Left lung (tissue), 10 donors: ENCODE measurements around the gene PLEK2. TPM values are rescaled to one million over a fixed set of nuclear protein-coding genes. Genes with fewer than 3 reads are reported as not detected.

Source experiments
- ATAC-seq: fragments of 200-7000 bp; cut with Tn5 transposase; one replicate; pipeline ENCODE4 v1.9.1; 2020; ENCODE audit warnings: moderate library complexity
- DNase-seq, 4 donors: peaks; one replicate each; pipeline ENCODE4 v3.0.0-alpha.2; 2013 to 2020
- H3K27ac ChIP-seq, 2 donors: fragments of 200-600 bp; sonication (generic) in 1 of 2; one replicate each; pipeline versions ENCODE4 v1.5.0 to v1.8.0; 2020 to 2021
- H3K27me3 ChIP-seq, 2 donors: fragments of 200-600 bp; sonication (generic) in 1 of 2; one replicate each; pipeline versions ENCODE4 v1.5.0 to v1.8.0; 2020 to 2021
- H3K36me3 ChIP-seq, 2 donors: fragments of 200-600 bp; sonication (generic) in 1 of 2; one replicate each; pipeline versions ENCODE4 v1.5.0 to v1.8.0; 2020 to 2021
- H3K4me1 ChIP-seq, 2 donors: fragments of 200-600 bp; one replicate each; pipeline ENCODE4 v1.8.0; 2021
- H3K4me3 ChIP-seq, 2 donors: fragments of 200-600 bp; sonication (generic) in 1 of 2; one replicate each; pipeline versions ENCODE4 v1.5.0 to v1.8.0; 2020 to 2021; ENCODE audit warnings: mild to moderate bottlenecking in 1 of 2
- H3K9me3 ChIP-seq, 2 donors: fragments of 200-600 bp; sonication (generic) in 1 of 2; one replicate each; pipeline versions ENCODE4 v1.5.0 to v1.8.0; 2020 to 2021
- intact Hi-C, 2 donors: fragments of 100-400 bp; cut with DNase I; formaldehyde crosslinking; loops; one replicate each; pipeline versions ENCODE4 v1.11.2 to v1.14.2; 2022
- polyA plus RNA-seq, 6 donors: library from polyadenylated mRNA; unstranded; fragments of 120-200 nt; gene quantifications; one replicate each; pipeline ENCODE4 v1.2.1, GENCODE V29; 2013; ENCODE audit not compliant: insufficient read length in 6 of 6
- total RNA-seq, 2 donors: library from RNA; stranded (reverse); fragmentation: NEBNext Ultra II Directional; extraction: Animal tissue kit (Norgen Biotek cat#: 25700); gene quantifications; one replicate each; pipeline ENCODE4 v1.2.1, GENCODE V29; 2021
- TF ChIP-seq, protein P1 (sequence below), 2 donors: fragments of 200-600 bp; sonication (generic) in 1 of 2; IDR thresholded peaks; one replicate each; pipeline versions ENCODE4 v1.5.0 to v1.8.0; 2021; ENCODE audit warnings: antibody characterized with exemption in 2 of 2
- donor health status: DM: no; HTN: yes; CAD: no.
- donor health status: DM: no; HTN: no; CAD: no.

The PLEK2 gene
- total and polyA plus RNA-seq, 8 donors = 2.8 to 6.7 (median 4.7) TPM

GRCh38 chr14:67441256-67441655 lies 29.3 kb upstream of the PLEK2 start:
- no peaks in the 10 kb centered on the region for H3K36me3 ChIP-seq
- H3K27me3 ChIP-seq = peaks cover 0 to 7% of the 10 kb centered on the region in 2 donors
- no peak for DNase-seq
- no peaks in the 10 kb centered on the region for H3K9me3 ChIP-seq
- no peak overlapping the region for H3K4me3 ChIP-seq
- no peak overlapping the region for H3K27ac ChIP-seq
- no peak for ATAC-seq
- intact Hi-C loops = no loop called here
- H3K4me1 ChIP-seq = no peaks in the 10 kb centered on the region
- TF ChIP-seq, protein P1, sequence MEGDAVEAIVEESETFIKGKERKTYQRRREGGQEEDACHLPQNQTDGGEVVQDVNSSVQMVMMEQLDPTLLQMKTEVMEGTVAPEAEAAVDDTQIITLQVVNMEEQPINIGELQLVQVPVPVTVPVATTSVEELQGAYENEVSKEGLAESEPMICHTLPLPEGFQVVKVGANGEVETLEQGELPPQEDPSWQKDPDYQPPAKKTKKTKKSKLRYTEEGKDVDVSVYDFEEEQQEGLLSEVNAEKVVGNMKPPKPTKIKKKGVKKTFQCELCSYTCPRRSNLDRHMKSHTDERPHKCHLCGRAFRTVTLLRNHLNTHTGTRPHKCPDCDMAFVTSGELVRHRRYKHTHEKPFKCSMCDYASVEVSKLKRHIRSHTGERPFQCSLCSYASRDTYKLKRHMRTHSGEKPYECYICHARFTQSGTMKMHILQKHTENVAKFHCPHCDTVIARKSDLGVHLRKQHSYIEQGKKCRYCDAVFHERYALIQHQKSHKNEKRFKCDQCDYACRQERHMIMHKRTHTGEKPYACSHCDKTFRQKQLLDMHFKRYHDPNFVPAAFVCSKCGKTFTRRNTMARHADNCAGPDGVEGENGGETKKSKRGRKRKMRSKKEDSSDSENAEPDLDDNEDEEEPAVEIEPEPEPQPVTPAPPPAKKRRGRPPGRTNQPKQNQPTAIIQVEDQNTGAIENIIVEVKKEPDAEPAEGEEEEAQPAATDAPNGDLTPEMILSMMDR (IDR thresholded peaks at IDR 0.05) = no peak

DNA sequence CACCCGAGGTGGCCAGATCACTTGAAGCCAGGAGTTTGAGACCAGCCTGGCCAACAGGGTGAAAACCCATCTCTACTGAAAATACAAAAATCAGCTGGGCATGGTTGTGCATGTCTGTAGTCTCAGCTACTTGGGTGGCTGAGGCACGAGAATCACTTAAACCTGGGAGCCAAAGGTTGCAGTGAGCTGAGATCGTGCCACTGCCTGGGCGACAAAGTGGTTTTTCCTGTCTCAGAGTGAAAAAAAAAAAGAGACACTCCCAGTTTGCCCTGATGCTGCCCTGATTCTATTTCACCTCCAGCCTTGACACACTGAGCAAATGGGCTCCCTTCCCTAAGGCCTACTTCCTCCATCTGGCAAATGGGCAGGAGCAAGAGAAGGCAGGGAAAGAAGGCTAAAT lies 28.5 kb upstream of the PLEK2 start:
- intact Hi-C loops = no loop called here
- no peaks in the 10 kb centered on the region for H3K9me3 ChIP-seq
- no peaks in the 10 kb centered on the region for H3K36me3 ChIP-seq
- TF ChIP-seq, protein P1 (IDR thresholded peaks at IDR 0.05) = no peak
- H3K4me1 ChIP-seq = no peaks in the 10 kb centered on the region
- H3K27me3 ChIP-seq = peaks cover 0 to 11% of the 10 kb centered on the region in 2 donors
- no peak overlapping the region for H3K27ac ChIP-seq
- DNase-seq (peak in 1 of 4 donors; percentile 15), ATAC-seq (no peak)
- H3K4me3 ChIP-seq = no peak overlapping the region

GRCh38 chr14:67438969-67439368 lies 27.0 kb upstream of the PLEK2 start:
- intact Hi-C loops = no loop called here
- H3K4me3 ChIP-seq = no peak overlapping the region
- no peaks in the 10 kb centered on the region for H3K36me3 ChIP-seq
- no peaks in the 10 kb centered on the region for H3K9me3 ChIP-seq
- no peak for DNase-seq
- no peak for ATAC-seq
- no peak overlapping the region for H3K27ac ChIP-seq
- H3K27me3 ChIP-seq = peaks cover 0 to 11% of the 10 kb centered on the region in 2 donors
- TF ChIP-seq, protein P1 (IDR thresholded peaks at IDR 0.05) = no peak
- H3K4me1 ChIP-seq = no peaks in the 10 kb centered on the region

DNA sequence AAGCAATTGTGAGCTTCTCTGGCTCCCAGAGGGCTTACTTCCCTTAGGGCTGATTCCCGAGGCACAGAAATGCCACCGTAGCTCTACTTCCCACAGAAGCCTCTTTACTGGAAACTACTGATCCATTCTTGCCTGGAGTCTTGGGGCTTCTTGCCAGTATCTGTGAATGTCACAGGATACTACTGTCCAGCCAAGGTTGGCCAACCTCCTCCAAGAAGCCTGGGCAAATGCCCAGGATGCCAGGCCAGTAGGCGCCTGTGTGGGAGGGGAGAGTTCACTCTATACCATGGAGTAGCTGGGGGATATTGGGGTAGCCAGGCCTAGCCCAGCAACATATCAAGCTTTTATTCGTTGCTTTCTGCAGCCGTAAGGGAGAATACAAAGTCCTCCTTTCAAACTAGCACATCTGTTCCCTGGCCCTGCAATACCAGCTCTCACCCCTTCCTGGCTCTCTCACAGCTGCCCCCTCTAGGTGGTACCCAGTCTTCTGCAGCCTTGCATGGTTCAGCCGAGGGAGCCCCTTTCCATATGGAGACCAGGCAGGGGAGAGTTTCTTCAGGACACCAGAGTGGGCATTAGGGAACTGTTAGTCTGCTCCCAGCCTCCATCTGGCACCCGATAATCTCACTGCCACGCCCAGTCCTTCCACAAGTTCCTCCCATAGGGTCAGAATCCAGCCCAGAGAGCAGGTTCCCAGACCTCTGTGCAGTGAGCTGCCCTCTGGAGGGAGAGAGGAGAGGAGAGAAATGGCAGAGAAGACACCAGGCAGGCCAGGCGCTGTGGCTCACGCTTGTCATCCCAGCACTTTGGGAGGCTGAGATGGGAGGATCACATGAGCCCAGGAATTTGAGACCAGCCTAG lies 24.3 kb upstream of the PLEK2 start:
- Histone ChIP-seq H3K9me3 (no peaks in the 10 kb centered on the region), H3K4me1 (no peaks in the 10 kb centered on the region), H3K27ac (no peak overlapping the region), H3K4me3 (no peak overlapping the region), H3K27me3 (peaks cover 0 to 11% of the 10 kb centered on the region in 2 donors), H3K36me3 (no peaks in the 10 kb centered on the region)
- DNase-seq (no peak), ATAC-seq (no peak)
- intact Hi-C loops = no loop called here
- TF ChIP-seq, protein P1 (IDR thresholded peaks at IDR 0.05) = no peak

GRCh38 chr14:67435603-67436002 lies 23.6 kb upstream of the PLEK2 start:
- TF ChIP-seq, protein P1 (IDR thresholded peaks at IDR 0.05) = no peak
- H3K4me3 ChIP-seq = no peak overlapping the region
- peaks cover 0 to 11% of the 10 kb centered on the region in 2 donors for H3K27me3 ChIP-seq
- ATAC-seq = no peak
- intact Hi-C loops = no loop called here
- H3K36me3 ChIP-seq = no peaks in the 10 kb centered on the region
- DNase-seq = no peak
- H3K27ac ChIP-seq = no peak overlapping the region
- H3K4me1 ChIP-seq = no peaks in the 10 kb centered on the region
- H3K9me3 ChIP-seq = no peaks in the 10 kb centered on the region
